ENCODE data around the gene TBC1D8B. TPM values are rescaled to one million over a fixed set of nuclear protein-coding genes. Genes with fewer than 3 reads are reported as not detected.

Gene TBC1D8B
- total and polyA plus RNA-seq, 4 experiments from 2014 or later, result 0.28 to 3.8 (median 1.7) TPM

Other genes starting within 250 kb of the TBC1D8B start
- 10 to 100 TPM; 15.6 to 16.2 TPM for gene RADX, start 190.7 kb upstream of the TBC1D8B start, total RNA-seq
- 1 to 10 TPM; 2.4 to 5.2 TPM for gene RADX, start 190.7 kb upstream of the TBC1D8B start, polyA plus RNA-seq
- gene RNF128, start 76.0 kb upstream of the TBC1D8B start, total RNA-seq, result under 1 TPM in 1 of 2 experiments, not detected in 1; 0.11 TPM
- gene RNF128, start 76.0 kb upstream of the TBC1D8B start, polyA plus RNA-seq, result under 1 TPM; 0.23 to 0.42 TPM
- gene RIPPLY1, start 100.7 kb downstream of the TBC1D8B start, total RNA-seq, result not detected
- not detected for gene RIPPLY1, start 100.7 kb downstream of the TBC1D8B start, polyA plus RNA-seq
- gene CLDN2, start 117.7 kb downstream of the TBC1D8B start, total RNA-seq, result not detected
- gene CLDN2, start 117.7 kb downstream of the TBC1D8B start, polyA plus RNA-seq, result under 1 TPM in 1 of 2 donors, not detected in 1; 0.11 TPM
- gene MORC4, start 197.5 kb downstream of the TBC1D8B start, total RNA-seq, result 10 to 100 TPM; 12.4 to 12.6 TPM
- gene MORC4, start 197.5 kb downstream of the TBC1D8B start, polyA plus RNA-seq, result 10 to 100 TPM in 1 of 2 donors, 1 to 10 TPM in 1; 7.9 to 10.6 TPM

Data from CD4-positive, alpha-beta memory T cell (primary cell).